Heart left ventricle (tissue), 16 donors: ENCODE measurements around the gene NOL3. TPM values are rescaled to one million over a fixed set of nuclear protein-coding genes. Genes with fewer than 3 reads are reported as not detected.

Source experiments
- ATAC-seq, 4 donors: fragments of 200-7000 bp; cut with Tn5 transposase; one replicate each; pipeline ENCODE4 v1.9.1; 2020 to 2022; ENCODE audit warnings: moderate library complexity in 4 of 4, mild to moderate bottlenecking in 3 of 4, moderate number of reproducible peaks in 1 of 4
- DNase-seq, 5 donors: peaks; one replicate each; pipeline ENCODE4 v3.0.0-alpha.2; 2020
- H3K27ac ChIP-seq, 12 donors: fragments of 200-600 bp; sonication (generic) in 4 of 12; one replicate each; pipeline versions ENCODE4 v1.5.0 to v1.8.0; 2016 to 2022; ENCODE audit warnings: mild to moderate bottlenecking in 2 of 12
- H3K27me3 ChIP-seq, 9 donors: fragments of 200-600 bp; sonication (generic) in 2 of 9; one replicate each; pipeline versions ENCODE4 v1.5.1 to v1.8.0; 2016 to 2022; ENCODE audit warnings: mild to moderate bottlenecking in 3 of 9
- H3K36me3 ChIP-seq, 9 donors: fragments of 200-600 bp; sonication (generic) in 2 of 9; one replicate each; pipeline versions ENCODE4 v1.5.0 to v1.8.0; 2018 to 2022; ENCODE audit warnings: mild to moderate bottlenecking in 2 of 9
- H3K4me1 ChIP-seq, 12 donors: fragments of 200-600 bp; sonication (generic) in 4 of 12; one replicate each; pipeline versions ENCODE4 v1.5.0 to v1.8.0; 2016 to 2022; ENCODE audit warnings: mild to moderate bottlenecking in 3 of 12
- H3K4me3 ChIP-seq, 12 donors: fragments of 200-600 bp; sonication (generic) in 4 of 12; one replicate each; pipeline versions ENCODE4 v1.5.0 to v1.8.0; 2017 to 2022; ENCODE audit warnings: mild to moderate bottlenecking in 9 of 12, moderate library complexity in 4 of 12
- H3K9me3 ChIP-seq, 12 donors: fragments of 200-600 bp; sonication (generic) in 4 of 12; one replicate each; pipeline versions ENCODE4 v1.5.0 to v1.8.0; 2016 to 2022; ENCODE audit warnings: mild to moderate bottlenecking in 1 of 12
- POLR2A ChIP-seq, 2 donors: fragments of 450-650 bp; IDR thresholded peaks; one replicate each; pipeline ENCODE4 v1.6.1; 2017; ENCODE audit warnings: antibody characterized with exemption in 2 of 2, mild to moderate bottlenecking in 2 of 2, moderate library complexity in 2 of 2
- WGBS, 4 donors: extraction: QIAGEN DNeasy Blood & Tissue Kit in 2 of 4; methylation state at CpG; one replicate each; pipeline versions ENCODE4 v1.1.5 to v1.1.7; 2013 to 2018; 5-methylcytosine and 5-hydroxymethylcytosine counted together
- intact Hi-C, 10 donors: fragments of 100-400 bp; cut with DNase I; formaldehyde crosslinking; loops; one replicate each; pipeline versions ENCODE4 v1.11.1 to v1.14.2; 2022
- polyA plus RNA-seq, 2 donors: library from polyadenylated mRNA; stranded (reverse); fragments of 200-250 nt; gene quantifications; one replicate each; pipeline ENCODE4 v1.2.3, GENCODE V29; 2013
- total RNA-seq, 9 donors: library from RNA; depleted of rRNA in 2 of 9; stranded (reverse); fragments of >200 nt in 2 of 9; fragmentation: NEBNext Ultra II Directional in 3 of 9; extraction: Animal tissue kit (Norgen Biotek cat#: 25700) in 3 of 9; gene quantifications; one replicate each; pipeline versions ENCODE4 v1.1.0 to v1.2.4, GENCODE V29; 2016 to 2023
- TF ChIP-seq, protein P1 (sequence below), 12 donors: fragments of 200-600 bp; sonication (generic) in 4 of 12; IDR thresholded peaks; one replicate each; pipeline versions ENCODE4 v1.5.0 to v1.8.0; 2018 to 2022; ENCODE audit warnings: antibody characterized with exemption in 12 of 12, mild to moderate bottlenecking in 5 of 12
- donor health status: ischemic (EF 13 %, LVEDD 7.1; RV severe dilation, severe dysfunction).
- donor health status: healthy with polysubstance abuse.
- donor health status: DM: no; HTN: yes; CAD: no.
- donor health status: DM: no; HTN: no; CAD: no.
- donor health status: ischemic (EF 25% LVEDD 6.9; RV normal size, moderate dysfunction).
- donor health status: ischemic (EF 25% LVEDD 5.7; RV mildly dilated, moderate dysfunction).
- donor health status: healthy.
- donor health status: DM: yes; HTN: yes; CAD: no.
- donor health status: ischemic (EF 35%, LVEDD 5.7; RV mildly dilated, moderate dysfunction).
- donor health status: nonischemic (EF 11% LVEDD 7.7; RV severe dilation, severe dysfunction).
- donor health status: DM: yes; HTN: yes; CAD: no.
- donor health status: PGD.
- donor health status: ischemic (EF 29% LVEDD 5.4; RV normal size, mild dysfunction).
- donor health status: nonischemic (EF 23%, LVEDD 6.1; RV moderate dilation, normal function).

NOL3 gene
- total and polyA plus RNA-seq, 11 donors, result 64.9 to 121 (median 85.5) TPM

DNA sequence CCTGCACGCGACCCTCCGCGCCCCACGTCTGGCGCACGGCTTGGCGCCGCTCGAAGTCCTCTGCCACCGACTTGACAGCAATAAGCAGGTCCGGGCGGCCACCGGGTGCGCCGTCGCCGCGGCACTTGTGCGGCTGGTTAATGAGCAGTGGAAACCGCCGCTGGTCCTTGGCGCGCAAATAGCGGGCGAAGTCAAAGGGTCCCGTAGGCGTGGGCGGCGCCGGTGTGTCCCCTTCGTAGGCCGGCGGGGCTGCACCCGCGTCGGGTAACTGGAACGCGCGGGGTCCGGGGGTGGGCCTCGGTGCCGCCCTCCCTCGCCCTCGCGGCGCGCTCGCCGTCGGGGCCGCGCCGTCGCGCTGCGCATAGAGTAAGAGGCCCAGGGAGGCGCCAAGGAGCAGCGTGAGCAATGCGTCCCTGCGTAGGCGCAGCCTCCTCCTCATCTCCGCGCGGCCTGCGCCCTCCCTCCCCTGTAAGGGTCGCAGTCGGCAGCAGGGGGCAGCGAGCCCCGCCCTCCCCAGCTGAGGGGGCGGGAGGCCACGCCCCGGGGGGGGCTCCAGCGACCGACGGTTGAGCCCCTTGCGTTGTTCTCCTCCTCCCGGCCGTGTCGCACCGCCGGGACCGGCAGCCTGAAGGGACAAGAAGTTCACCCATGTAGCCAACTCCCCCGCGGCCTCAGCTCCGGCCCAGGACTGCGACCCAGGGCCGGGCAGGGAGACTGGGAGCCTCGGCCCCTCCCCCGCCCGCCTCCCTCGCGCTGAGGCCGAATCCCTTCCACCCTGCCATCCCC is 20.1 kb upstream of the NOL3 start:
- peaks cover 0 to 17% (median 0%) of the 10 kb centered on the region in 9 donors for H3K27me3 ChIP-seq
- H3K27ac ChIP-seq, result peak overlapping the region; percentile 30 to 93 (median 83)
- ATAC-seq, result peak; percentile 19 to 77 (median 52)
- 7 to 16% (median 8%) methylated on average over 10 to 94 of the region's 94 CpGs for WGBS, 4 donors
- H3K9me3 ChIP-seq, result no peaks in the 10 kb centered on the region
- peaks cover 0 to 41% (median 32%) of the 10 kb centered on the region in 9 donors for H3K36me3 ChIP-seq
- peak in 3 of 5 donors; percentile 62 to 83 (median 75) for DNase-seq
- intact Hi-C loops, result loop anchor here in 5 of 10 donors (2.0 to 10.0 kb wide), 3 partner anchors 135 to 255 kb away; no protein-coding TSS in a partner anchor
- peak overlapping the region; percentile 27 to 75 (median 64) for H3K4me3 ChIP-seq
- TF ChIP-seq POLR2A (IDR thresholded peaks at IDR 0.05), result no peak
- TF ChIP-seq, protein P1, sequence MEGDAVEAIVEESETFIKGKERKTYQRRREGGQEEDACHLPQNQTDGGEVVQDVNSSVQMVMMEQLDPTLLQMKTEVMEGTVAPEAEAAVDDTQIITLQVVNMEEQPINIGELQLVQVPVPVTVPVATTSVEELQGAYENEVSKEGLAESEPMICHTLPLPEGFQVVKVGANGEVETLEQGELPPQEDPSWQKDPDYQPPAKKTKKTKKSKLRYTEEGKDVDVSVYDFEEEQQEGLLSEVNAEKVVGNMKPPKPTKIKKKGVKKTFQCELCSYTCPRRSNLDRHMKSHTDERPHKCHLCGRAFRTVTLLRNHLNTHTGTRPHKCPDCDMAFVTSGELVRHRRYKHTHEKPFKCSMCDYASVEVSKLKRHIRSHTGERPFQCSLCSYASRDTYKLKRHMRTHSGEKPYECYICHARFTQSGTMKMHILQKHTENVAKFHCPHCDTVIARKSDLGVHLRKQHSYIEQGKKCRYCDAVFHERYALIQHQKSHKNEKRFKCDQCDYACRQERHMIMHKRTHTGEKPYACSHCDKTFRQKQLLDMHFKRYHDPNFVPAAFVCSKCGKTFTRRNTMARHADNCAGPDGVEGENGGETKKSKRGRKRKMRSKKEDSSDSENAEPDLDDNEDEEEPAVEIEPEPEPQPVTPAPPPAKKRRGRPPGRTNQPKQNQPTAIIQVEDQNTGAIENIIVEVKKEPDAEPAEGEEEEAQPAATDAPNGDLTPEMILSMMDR (IDR thresholded peaks at IDR 0.05), result peak in 4 of 12 donors; percentile 7 to 25 (median 12)
- peaks cover 0 to 24% (median 13%) of the 10 kb centered on the region in 12 donors for H3K4me1 ChIP-seq

GRCh38 chr16:67150833-67151396 is 19.4 kb upstream of the NOL3 start, which contains the start of gene B3GNT9:
TSS of gene B3GNT9 (minus strand) at chr16:67150998. CDS start at chr16:67150485, 513 bp downstream.
- intact Hi-C loops, result loop anchor here in 5 of 10 donors (2.0 to 10.0 kb wide), 3 partner anchors 136 to 256 kb away; no protein-coding TSS in a partner anchor
- H3K27ac ChIP-seq, result peak within 1 kb of the TSS; percentile 30 to 93 (median 83)
- peaks cover 0 to 30% (median 16%) of the 10 kb centered on the region in 12 donors for H3K4me1 ChIP-seq
- TF ChIP-seq POLR2A (IDR thresholded peaks at IDR 0.05), result no peak
- TF ChIP-seq, protein P1 (IDR thresholded peaks at IDR 0.05), result no peak
- peaks cover 0 to 34% (median 25%) of the 10 kb centered on the region in 9 donors for H3K36me3 ChIP-seq
- peaks cover 0 to 17% (median 0%) of the 10 kb centered on the region in 9 donors for H3K27me3 ChIP-seq
- 1% methylated on average over 10 to 34 of the region's 34 CpGs for WGBS, 4 donors
- H3K9me3 ChIP-seq, result no peaks in the 10 kb centered on the region
- H3K4me3 ChIP-seq, result peak within 1 kb of the TSS; percentile 27 to 75 (median 64)
- peak; percentile 84 to 87 (median 84) for DNase-seq
- ATAC-seq, result peak; percentile 77 to 92 (median 81)

- peaks cover 0 to 30% (median 16%) of the 10 kb centered on the region in 12 donors for H3K4me1 ChIP-seq
- WGBS, 4 donors, result 51 to 73% (median 55%) methylated on average over 7 to 8 of the region's 8 CpGs
- ATAC-seq (no peak), DNase-seq (no peak)
- peaks cover 0 to 17% (median 0%) of the 10 kb centered on the region in 9 donors for H3K27me3 ChIP-seq
- intact Hi-C loops, result loop anchor here in 5 of 10 donors (2.0 to 10.0 kb wide), 3 partner anchors 137 to 257 kb away; no protein-coding TSS in a partner anchor
- TF ChIP-seq, protein P1 (IDR thresholded peaks at IDR 0.05), result no peak
- TF ChIP-seq POLR2A (IDR thresholded peaks at IDR 0.05), result no peak
- peak overlapping the region in 9 of 12 donors; percentile 79 to 93 (median 85) for H3K27ac ChIP-seq
- H3K4me3 ChIP-seq, result peak overlapping the region in 8 of 12 donors; percentile 63 to 75 (median 68)
- H3K36me3 ChIP-seq, result peaks cover 0 to 28% (median 18%) of the 10 kb centered on the region in 9 donors
- no peaks in the 10 kb centered on the region for H3K9me3 ChIP-seq
Measured at GRCh38 chr16:67151431-67152097, 18.8 kb upstream of the NOL3 start.
